GM12865 (cell line): ENCODE data around the gene THSD4.
A peak's percentile ranks its signal among the peaks of the same experiment; 100 is the strongest.

Source experiments
- DNase-seq: peaks from one replicate; pipeline ENCODE4 v3.0.0; 2010; ENCODE audit warnings: low read depth
- H3K4me3 ChIP-seq: 2 replicates; pipeline ENCODE4 v1.5.1; 2011; ENCODE audit warnings: mild to moderate bottlenecking, low read depth, low read length, control low read depth
- TF ChIP-seq, protein P1 (sequence below): IDR thresholded peaks from 2 replicates; pipeline ENCODE4 v1.5.1; 2011; ENCODE audit warnings: low read length, control low read depth, low read depth, inconsistent platforms; ENCODE audit not compliant: insufficient read depth; ENCODE audit errors: missing control alignments

THSD4 gene

DNA sequence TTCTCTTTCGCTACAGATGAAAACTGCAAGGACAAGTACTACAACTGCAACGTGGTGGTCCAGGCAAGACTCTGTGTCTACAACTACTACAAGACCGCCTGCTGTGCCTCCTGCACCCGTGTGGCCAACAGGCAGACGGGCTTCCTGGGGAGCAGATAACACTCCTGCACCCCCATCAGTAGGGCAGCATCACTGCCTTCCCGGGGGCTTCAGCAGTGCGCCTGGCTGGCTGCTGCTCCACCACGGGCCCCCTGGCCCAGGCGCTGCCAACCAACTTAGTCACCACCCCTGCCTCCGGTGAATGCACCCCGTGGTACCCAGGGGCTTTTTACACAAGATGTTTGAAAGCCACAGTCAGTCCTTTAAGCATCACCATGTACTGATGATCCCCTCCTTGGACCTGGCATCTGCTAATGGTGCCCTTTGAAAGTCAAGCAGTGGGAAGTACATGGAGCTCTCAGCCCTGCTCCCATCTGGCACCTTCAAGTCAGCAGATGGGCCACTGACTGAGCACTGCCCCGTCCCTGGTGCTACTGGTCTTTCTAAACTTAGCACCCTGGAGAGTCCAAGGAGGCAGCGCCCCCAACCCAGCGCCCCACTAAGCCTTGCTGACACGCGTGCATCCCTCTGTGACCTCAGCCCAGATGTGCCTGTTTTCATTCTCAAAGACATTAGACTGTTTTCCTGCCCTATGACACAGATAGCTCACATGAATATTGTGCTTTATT, 662.1 kb downstream of the THSD4 start:
- H3K4me3 ChIP-seq = no peak overlapping the region
- TF ChIP-seq, protein P1, sequence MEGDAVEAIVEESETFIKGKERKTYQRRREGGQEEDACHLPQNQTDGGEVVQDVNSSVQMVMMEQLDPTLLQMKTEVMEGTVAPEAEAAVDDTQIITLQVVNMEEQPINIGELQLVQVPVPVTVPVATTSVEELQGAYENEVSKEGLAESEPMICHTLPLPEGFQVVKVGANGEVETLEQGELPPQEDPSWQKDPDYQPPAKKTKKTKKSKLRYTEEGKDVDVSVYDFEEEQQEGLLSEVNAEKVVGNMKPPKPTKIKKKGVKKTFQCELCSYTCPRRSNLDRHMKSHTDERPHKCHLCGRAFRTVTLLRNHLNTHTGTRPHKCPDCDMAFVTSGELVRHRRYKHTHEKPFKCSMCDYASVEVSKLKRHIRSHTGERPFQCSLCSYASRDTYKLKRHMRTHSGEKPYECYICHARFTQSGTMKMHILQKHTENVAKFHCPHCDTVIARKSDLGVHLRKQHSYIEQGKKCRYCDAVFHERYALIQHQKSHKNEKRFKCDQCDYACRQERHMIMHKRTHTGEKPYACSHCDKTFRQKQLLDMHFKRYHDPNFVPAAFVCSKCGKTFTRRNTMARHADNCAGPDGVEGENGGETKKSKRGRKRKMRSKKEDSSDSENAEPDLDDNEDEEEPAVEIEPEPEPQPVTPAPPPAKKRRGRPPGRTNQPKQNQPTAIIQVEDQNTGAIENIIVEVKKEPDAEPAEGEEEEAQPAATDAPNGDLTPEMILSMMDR = no peak
- no peak for DNase-seq

DNA sequence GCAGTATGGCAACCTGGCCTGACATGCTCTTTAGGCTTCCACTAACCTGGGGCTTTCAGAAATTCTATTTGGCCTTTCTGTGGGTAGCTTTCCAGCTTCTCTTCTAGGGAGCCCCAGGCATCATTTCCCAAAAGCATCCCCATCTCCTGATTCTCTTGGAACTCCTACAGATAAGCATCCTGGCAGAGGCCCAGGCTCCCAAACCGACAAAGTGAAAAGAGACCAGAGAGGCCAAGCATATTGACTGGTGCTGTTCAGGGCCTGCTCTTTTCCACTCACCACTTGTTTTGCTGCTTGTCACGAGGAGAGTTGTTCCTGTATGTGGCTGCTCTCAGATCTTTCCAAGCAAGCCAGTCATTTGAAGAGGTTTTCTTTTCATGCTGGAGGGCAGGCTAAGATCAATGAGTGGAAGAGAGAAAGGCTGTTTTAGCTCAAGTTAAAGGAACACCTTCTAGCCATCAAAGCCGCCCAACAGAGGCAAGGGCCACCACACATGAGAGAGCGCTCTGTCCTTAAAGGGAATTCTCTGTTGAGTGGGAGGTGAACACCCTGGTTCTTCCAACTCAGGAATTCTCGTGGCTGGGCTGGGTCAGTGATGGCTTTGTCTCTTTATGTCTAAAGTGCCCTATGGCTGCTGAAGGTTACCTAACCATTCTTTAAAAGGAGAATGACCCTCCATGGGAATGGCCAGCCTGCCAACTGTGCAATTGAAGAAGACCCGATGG, 664.0 kb downstream of the THSD4 start:
- no peak overlapping the region for H3K4me3 ChIP-seq
- TF ChIP-seq, protein P1 = no peak
- DNase-seq = no peak

DNA sequence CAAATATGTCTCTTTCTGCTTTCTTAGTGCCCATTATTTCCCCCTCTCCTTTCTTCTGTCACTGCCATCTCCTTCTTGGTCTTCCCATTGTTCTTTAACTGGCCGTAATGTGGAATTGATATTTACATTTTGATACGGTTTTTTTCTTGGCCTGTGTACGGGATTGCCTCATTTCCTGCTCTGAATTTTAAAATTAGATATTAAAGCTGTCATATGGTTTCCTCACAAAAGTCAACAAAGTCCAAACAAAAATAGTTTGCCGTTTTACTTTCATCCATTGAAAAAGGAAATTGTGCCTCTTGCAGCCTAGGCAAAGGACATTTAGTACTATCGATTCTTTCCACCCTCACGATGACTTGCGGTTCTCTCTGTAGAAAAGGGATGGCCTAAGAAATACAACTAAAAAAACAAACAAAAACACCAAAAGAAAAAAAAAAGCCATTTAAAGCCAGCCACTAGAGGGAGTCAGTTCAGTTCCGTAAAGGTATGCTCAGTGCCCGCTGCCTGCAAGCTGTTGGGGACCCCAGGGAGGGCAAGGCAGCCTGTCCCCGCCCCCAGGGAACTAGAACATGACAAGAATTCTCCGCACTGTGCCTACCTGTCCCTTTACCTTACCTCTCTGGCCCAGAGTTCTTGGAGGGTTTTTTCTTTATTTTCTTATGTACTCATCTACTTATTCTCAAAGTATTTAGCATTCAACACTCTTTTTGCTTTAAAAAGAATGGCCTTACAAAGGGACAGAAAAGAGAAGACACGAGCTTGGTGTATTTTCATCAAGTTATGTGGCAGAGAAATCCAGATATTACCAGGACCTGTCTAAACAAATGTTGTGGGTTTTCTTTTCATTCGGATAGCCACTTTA, 665.1 kb downstream of the THSD4 start:
- peak overlapping the region; percentile 63; the same call in 1 of the 2 replicates for H3K4me3 ChIP-seq
- TF ChIP-seq, protein P1 = peak; percentile 81
- DNase-seq = peak; percentile 75

DNA sequence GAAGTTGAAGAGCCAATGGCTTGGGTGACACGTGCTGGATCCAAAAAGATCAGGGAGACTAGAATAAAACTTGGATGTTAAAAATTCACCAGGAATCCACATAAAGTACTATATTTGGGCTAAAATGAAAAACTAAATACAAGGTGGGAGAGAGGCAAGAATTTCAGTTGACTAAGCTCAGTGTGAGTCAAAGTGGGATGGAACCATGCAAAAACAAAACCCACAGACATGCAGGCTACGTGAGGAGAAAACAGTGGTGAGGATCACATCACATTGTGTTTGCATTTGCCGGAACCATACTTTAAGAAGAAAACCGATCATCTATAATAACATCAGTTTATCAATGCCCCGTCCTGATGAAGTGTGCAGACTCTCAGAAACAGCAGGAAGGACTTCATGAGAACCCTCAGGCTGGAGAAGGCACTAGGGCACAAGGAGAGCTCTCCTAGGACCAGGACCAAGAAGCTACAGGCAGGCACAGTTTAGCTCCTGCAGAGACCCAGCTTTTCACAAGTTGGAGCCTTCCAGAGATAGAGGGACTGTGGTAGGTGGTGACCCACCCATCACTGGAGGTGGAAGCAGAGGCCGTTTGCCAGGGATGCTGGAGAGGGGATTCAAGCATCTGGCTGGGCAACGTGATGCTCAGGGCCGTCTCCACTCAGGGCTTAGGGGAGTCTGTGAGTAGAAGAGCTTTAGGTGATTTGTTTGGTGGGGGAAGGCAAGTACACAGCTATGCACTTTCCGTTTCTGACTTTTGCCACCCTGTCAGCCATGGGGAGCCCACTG, 666.1 kb downstream of the THSD4 start:
- TF ChIP-seq, protein P1 = no peak
- peak; percentile 67 for DNase-seq
- peak overlapping the region; percentile 63 for H3K4me3 ChIP-seq

DNA sequence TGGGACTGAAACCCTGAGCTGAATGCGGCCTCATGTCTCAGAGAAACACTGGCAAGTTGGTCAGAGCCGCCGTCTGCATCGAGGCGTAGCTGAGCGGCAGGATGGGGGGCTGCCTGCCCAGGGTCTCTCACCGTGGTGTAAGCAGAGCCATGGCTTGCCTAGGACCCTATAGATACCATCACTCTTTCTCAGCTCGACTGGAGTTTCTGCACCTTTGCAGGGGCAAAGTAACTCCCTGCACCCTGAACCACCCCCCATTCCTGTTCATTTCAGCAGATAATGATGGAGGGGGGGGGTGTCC, 666.6 kb downstream of the THSD4 start:
- no peak for DNase-seq
- TF ChIP-seq, protein P1 = no peak
- peak overlapping the region; percentile 63 for H3K4me3 ChIP-seq

DNA sequence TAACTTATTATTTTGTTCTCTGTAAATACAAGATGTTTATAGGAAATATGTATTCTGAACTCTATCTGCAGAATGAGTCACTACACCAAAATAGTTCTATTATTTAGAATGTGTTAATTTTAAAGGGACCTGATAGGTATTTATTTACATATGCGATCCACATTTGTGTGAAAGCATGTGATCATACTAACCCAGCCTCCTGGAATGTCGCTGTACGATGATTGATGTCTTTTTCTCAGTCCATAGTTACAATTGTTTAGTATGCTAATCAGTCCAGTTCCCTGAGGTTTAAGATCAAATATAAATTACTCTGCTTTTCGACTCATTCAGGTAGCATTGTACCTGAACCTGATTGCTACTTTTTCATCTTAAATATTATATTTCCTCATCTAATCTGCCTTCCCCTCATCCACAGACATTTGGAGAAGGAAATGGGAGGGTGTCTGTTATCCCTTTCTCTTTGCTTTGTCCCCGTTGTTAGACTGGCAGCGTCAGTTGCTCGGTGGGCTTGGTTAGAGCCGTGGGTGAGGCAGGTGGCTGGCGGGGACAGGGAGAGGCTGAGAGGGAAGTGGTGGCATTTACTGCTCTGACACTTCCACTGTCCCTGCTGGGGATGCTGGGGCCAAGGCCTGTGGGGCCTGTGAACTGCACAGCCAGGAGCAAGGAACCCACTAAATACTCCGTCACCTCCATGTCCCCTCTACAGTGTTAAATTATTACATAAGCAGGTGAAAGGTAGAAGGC, 667.3 kb downstream of the THSD4 start:
- DNase-seq = no peak
- peak overlapping the region; percentile 63; the same call in 1 of the 2 replicates for H3K4me3 ChIP-seq
- TF ChIP-seq, protein P1 = no peak
